ENCODE measurements around the gene RIC8B. TPM values are rescaled to one million over a fixed set of nuclear protein-coding genes. Genes with fewer than 3 reads are reported as not detected.

RIC8B gene
- polyA plus RNA-seq, 2 of the 4 experiments (the other 2 are of a cell fraction) = 10.5 to 25.5 TPM

- ChIA-PET CTCF (interaction anchor here (0.5 to 1.6 kb wide), 6 partner anchors 13 to 674 kb away, joined by 3 to 4 read pairs (median 4); no protein-coding TSS in a partner anchor), POLR2A (no interaction called here)
- FAIRE-seq = no peak
- H3K4me2 ChIP-seq = no peak overlapping the region
- no peak for DNase-seq (ENCODE audit: low read depth in 1 of 2, low spot score in 1 of 2)
- H3K9me3 ChIP-seq = no peaks in the 10 kb centered on the region
- no peak for ATAC-seq
- H3K4me3 ChIP-seq = no peak overlapping the region
- H3K27ac ChIP-seq = no peak overlapping the region
- WGBS (ENCODE audit: missing lambda C conversion rate) = 70% methylated on average over 13 of the region's 13 CpGs
- TF ChIP-seq MAX (IDR thresholded peaks at IDR 0.05) (no peak), RAD21 (conservative IDR thresholded peaks at IDR 0.05 in 1 of 2, IDR thresholded peaks at IDR 0.05 in 1 of 2) (no peak)
- H3K4me1 ChIP-seq = no peaks in the 10 kb centered on the region
Observed at GRCh38 chr12:106897981-106898901, 123.8 kb downstream of the RIC8B start.

GRCh38 chr12:106900554-106900953 is 126.1 kb downstream of the RIC8B start:
- no peak overlapping the region for H3K4me2 ChIP-seq
- POLR2A ChIA-PET = interaction anchor here (0.5 to 1.0 kb wide), 2 partner anchors 65 to 543 kb away, joined by 3 read pairs; partner anchors contain the start of gene POLR3B
- whole genome bisulfite sequencing (ENCODE audit: missing lambda C conversion rate) = 81% methylated on average over 6 of the region's 6 CpGs
- H3K4me1 ChIP-seq = no peaks in the 10 kb centered on the region
- ATAC-seq (no peak), FAIRE-seq (no peak), DNase-seq (ENCODE audit: low read depth in 1 of 2, low spot score in 1 of 2) (no peak)
- H3K27ac ChIP-seq = no peak overlapping the region
- TF ChIP-seq ZSCAN20 (CRISPR knock-in tag; IDR thresholded peaks at IDR 0.05) (no peak), TFCP2L1 (CRISPR knock-in tag; IDR thresholded peaks at IDR 0.05) (no peak), ZC3H11A (IDR thresholded peaks at IDR 0.05) (no peak), RCOR1 (IDR thresholded peaks at IDR 0.05; ENCODE audit: low read depth, low read length) (no peak), NPAS2 (CRISPR knock-in tag; IDR thresholded peaks at IDR 0.05; ENCODE audit: borderline replicate concordance) (no peak), EHMT2 (IDR thresholded peaks at IDR 0.05; ENCODE audit: low read depth) (no peak), POLR2AphosphoS2 (conservative IDR thresholded peaks at IDR 0.05; ENCODE audit: low read length) (no peak), ZNF302 (CRISPR knock-in tag; IDR thresholded peaks at IDR 0.05) (no peak), RAD21 (conservative IDR thresholded peaks at IDR 0.05 in 1 of 2, IDR thresholded peaks at IDR 0.05 in 1 of 2) (no peak), CTCF (IDR thresholded peaks at IDR 0.05) (no peak), BCL3 (IDR thresholded peaks at IDR 0.05) (no peak), HEYL (CRISPR knock-in tag; IDR thresholded peaks at IDR 0.05) (no peak), ELK1 (IDR thresholded peaks at IDR 0.05; ENCODE audit: low read depth, low read length) (no peak), HDAC2 (IDR thresholded peaks at IDR 0.05) (no peak), RFX5 (IDR thresholded peaks at IDR 0.05) (no peak), TP53 (CRISPR knock-in tag; IDR thresholded peaks at IDR 0.05) (no peak), ESRRA (IDR thresholded peaks at IDR 0.05; ENCODE audit: borderline replicate concordance, low read length) (no peak), RNF2 (IDR thresholded peaks at IDR 0.05; ENCODE audit: borderline replicate concordance, low read depth) (no peak), GATA3 (IDR thresholded peaks at IDR 0.05; ENCODE audit: borderline replicate concordance) (no peak)
- no peak overlapping the region for H3K4me3 ChIP-seq
- H3K9me3 ChIP-seq = no peaks in the 10 kb centered on the region
- CTCF ChIA-PET = interaction anchor here (1.0 to 4.3 kb wide), 2 partner anchors 18 to 59 kb away, joined by 3 to 31 read pairs; no protein-coding TSS in a partner anchor
